Urothelium cell line (cell line): ENCODE data around the gene CDH23.

Experiments
- DNase-seq: peaks from one replicate; pipeline ENCODE4 v3.0.0; 2011; ENCODE audit warnings: low spot score, mixed read lengths
- FAIRE-seq: peaks from 2 replicates; lab custom pipeline; 2011; peaks lifted over from hg19 to GRCh38; lab: Jason Lieb, UNC

The CDH23 gene

DNA sequence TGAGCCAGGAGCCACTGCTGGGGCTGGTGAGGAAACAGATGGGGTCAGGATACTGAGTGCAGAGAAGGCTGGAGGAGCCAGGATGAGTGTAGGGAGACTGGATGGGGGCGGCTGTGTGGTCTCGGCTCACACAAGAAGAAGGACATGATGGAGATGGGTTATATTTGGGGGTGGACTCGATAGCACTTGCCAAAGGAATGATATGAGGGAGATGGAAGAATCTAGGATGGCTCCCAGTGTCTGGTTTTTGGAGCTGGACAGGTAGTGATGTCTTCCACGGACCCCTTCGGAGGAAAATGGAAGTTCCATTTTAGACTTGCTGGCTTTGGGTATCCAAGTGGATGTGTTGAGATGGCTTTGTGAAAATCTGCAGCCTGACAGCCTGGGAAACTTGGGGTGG lies 83.9 kb downstream of the CDH23 start:
- FAIRE-seq (no peak), DNase-seq (no peak)

DNA sequence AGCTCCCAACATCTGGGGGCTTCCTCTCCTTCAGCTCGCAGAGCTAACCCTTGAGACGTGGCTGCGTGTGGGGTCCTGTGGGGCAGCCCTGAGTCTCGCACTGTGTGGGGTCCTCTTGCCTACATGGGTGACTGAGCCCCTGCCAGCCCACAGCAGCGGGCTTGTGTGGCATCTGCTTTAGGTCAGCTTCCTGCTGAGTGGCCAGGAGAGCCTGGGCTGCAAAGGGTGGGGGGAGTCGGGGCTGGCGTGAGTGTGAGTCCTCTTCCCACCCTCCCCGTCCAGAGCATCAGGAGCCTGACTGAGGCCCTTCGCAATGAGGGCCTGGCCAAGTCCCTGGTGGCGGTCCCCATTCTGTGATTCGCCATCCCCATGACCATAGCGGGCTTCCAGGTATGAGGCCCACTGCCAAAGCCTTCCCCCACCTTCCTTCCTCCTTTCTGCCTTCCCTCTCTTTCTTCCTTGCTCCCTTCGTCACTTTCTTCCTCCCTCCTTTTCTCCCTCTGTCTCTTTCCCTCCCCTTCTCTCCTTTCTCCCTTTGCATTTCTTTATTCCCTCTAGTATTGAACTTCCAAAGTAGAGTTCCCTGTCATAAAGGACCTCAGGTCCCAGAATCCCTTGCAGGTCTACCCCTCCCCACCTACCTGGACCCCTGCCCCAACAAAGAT lies 85.2 kb downstream of the CDH23 start:
- no peak for DNase-seq
- no peak for FAIRE-seq

DNA sequence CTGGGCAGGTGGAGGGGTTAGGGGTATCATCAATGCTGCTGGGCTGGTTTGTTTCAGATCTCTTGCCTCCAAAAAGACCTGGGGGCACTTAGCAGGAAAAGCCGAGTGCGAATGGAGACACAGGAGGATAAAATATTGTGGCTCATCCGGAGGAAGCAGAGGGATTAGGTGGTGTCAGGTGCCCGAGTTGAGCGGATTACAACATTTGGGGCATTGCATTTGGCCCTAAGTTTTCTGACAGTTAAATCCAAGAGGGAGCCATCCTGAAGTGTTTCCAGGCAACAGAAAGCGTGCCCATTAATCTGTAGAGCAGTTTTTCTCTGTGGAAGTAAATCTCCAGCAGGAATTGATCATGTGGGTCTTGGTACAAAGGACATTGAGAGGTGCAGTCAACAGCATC lies 85.9 kb downstream of the CDH23 start:
- FAIRE-seq: no peak
- DNase-seq: no peak

DNA sequence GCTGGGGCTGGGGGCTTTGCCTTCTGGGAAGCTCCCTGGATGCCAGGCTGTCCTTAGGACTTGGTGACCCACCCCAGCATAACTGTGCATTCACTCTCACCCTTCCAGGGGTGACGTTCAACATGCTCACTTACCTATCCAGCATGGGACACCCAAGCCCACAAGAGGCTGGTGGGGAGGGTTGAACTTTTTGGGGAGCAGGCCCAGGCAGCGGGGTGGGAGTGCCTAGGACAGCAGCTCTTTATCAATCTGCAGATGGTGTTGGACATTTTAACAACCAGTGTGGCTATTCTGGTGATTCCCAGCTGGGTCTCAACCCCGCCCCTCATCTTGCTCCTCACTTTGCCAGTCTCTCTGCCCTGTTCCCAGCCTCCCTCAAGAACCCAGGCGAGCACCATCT lies 86.4 kb downstream of the CDH23 start:
- DNase-seq (no peak), FAIRE-seq (no peak)

DNA sequence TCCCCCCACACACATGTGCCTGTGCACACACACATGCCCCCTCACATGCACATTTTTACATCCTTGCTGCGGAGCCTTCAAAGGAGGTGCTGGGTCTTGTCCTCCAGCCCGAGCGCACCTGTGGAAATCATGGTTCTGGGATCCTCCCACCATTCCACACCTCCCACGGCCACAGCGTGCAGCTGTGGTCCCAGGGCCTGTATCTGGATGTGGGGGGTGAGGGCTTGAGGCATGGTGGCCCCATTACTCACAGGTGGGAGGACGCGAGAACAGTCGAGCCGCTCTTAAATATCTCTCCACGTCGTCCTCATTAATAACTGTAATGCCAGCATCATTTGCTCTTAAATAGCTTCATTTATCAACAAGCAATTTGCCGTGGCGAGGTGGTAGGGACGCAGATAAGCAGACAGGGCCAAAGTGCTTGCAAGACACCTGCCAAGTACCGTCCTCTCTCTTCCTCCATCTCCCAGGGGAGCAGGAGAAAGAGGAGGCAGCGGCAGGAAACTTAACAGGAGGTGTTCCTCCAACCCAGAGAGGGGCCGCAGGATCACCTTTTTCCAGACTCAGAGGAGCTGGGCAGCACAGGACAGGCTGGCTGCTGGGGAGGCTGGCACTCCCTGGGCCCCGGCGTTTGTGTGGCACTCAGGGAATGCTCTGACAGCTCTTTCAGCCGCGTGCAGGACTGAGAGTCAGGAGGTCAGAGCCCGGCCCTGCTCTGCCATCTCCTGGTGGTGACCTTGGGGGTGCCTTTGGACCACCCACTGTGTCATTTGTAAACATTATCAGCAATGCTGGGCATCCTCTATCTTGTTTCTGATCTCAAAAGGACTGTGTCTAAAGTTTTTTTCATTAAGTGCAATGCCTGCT lies 87.4 kb downstream of the CDH23 start:
- DNase-seq (no peak), FAIRE-seq (no peak)

DNA sequence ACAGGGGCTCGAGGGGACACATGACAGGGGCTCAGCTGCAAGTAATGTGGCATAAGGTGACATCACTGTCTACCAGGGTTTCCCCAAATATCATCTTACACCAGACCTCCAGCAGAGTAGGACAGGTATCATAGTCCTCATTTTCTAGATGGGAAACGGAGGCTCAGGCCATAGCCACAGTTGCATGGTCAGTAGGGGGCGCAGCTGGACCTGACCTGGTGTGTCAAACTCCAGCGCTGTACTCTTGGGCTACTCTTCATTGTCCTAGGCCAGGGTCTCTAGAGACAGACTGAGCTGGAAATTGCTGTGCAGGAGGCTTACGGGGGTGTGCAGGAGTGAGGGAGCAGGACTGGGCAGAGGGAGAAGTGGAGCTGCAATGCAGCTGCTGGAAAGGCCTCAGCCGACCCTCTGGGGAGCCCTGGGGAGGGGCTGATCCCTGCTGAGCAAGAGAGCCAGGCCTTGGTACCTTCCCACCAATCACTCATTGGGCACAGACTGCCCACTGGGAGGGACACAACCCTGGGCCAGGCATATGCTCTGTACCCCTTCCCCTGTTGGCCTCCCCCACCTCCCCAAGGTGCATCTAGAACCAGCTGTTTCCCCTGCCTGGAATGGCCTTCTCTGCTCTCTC lies 89.9 kb downstream of the CDH23 start:
- no peak for FAIRE-seq
- no peak for DNase-seq

DNA sequence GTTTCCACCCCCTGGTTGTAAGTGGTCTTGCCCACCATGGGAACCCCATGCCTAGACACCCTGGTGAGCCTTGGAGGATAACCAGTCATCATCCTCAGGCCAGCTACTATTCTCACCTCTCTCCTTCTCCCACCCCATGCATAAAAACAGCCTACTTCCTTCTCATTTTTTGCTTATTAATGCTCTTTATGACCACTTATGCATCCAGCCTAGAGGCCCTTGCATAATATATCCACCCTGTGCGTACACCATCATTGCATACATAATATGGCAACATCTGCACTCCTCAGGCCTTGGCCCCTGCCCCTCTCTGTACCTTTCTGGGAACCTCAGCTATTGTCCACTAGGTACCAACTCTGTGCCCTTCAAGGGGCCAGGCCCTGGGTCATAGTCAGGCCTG lies 91.0 kb downstream of the CDH23 start:
- FAIRE-seq: no peak
- DNase-seq: no peak

DNA sequence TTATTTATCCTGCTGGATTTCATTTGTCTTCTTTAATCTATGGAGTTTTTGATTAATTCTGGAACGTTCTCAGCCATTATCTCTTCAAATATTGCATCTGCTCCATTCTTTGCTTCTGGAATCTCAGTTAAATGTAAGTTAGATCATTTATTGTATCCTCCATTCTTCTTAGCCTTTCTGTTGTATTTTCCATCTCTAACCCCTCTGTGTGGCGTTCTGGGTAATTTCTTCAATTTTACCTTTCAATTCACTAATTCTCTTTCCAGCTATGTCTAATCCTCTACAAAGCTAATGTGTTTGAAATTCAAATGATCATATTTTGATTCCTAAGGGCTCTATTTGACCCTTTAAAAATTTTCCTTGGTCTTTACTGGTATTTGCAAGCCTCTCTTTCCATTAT lies 92.4 kb downstream of the CDH23 start:
- FAIRE-seq (no peak), DNase-seq (no peak)

DNA sequence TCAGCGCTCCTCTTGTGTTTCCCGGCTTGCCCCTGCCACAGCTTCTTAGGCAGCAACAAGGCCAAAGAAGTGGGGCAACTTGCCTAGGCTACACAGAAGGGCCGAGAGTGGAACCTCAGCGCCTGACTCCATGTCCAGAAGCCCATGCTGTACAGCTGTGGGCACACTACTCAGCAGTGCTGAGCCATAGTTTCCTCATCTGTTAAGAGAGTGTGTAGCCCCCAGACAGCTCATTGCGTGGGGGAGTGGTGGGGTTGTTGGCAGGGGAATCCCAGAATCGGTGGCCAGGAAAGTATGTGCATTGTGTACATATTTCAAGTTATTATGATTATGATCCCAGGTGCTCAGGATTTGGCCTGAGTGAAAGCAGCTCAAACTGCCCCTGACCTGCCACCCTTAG lies 96.2 kb downstream of the CDH23 start:
- DNase-seq: no peak
- no peak for FAIRE-seq

DNA sequence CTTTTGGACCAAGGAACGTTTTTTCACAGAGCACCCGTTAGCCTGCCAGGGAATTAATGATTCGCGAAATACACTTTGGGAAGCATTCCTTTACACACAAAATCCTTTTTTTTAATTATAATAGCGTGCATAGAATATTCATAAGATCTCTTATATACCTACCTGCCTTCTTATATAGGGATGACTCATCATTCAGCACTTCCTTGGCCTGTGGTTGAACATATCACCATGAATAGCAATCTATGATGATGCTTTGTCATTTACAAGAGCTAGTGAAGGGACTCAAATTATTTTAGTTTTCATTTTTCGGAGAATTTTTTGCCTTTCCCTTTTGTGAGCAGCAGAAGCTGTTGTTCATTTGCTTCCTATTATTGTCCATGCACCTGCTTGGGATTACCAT lies 97.0 kb downstream of the CDH23 start:
- DNase-seq (no peak), FAIRE-seq (no peak)

DNA sequence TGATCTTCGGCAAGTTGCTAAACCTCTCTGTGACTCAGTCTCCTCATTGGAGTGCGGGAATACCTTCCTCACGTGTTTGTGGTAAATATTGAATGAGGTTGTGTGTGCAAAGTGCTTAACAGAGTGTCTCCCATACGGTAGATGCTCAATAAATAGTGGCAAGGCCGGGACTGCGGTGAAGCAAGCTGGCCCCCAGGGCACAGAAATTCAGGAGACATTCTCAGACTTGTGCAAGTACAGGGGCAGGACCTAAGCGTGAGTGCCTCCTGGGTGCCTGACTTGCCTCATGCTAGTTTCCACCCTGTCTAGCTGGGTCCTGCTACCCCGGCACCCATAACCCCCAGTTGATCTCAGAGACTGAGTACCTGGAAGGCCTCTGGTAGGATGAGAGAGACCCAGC lies 97.8 kb downstream of the CDH23 start:
- FAIRE-seq (peak; percentile 81), DNase-seq (no peak)

DNA sequence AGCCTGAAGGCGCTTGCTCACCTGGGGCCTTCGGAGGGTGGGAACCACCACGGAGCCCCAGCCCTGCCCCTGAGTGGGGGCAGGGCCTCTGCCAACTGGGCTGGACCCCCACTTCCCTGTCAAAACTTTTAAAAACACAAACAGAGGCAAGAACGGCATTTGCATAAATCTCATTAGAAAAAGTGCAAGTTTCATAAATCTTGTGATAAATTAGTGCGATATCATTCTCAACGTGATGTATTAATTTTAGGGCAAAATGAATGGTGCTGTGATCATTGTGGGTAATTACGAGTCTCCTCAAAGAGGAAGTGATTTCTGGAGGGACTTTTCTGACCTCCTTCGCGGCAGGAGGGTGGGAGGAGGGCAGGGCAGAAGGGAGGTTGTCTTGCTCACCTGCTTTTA lies 98.3 kb downstream of the CDH23 start:
- FAIRE-seq (no peak), DNase-seq (no peak)

DNA sequence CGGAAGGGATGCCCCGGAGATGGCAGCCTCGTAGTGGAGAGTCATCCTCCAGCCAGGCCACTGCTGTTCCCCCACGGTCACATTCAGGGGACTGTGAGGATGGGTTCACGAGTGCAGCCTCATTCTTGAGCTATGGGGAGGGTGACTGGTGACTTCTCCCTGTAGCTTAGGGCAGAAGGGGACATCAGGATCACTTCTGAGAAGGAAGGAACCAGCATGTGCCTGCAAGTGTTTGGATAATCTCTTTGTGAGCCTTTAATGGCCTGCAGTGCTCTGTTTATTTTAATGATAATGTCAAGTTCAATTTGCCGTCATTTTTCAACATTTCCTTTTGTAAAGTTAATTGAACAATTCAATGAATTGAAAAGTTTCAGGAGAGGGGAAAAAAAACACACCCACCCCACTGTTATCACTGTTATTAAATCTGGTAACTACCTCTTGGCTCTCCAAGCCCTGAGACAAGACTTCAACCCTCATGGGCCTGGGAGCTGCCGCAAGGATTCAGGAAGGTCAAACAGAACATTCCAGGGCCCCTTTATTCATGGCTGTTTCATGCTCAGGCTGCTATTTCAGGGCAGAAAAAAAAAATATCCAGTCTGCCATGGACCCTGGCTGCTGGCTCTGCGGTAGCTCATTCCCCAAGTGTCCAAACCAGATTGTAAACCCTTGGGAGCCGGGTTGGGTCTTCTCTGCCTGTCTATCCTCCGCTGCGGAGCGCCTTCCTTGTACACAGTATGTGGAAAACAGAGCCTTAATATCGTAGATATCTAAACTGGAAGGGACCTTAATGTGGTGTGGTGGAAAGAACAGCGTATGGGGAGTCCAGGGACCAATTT lies 100.4 kb downstream of the CDH23 start:
- DNase-seq (no peak), FAIRE-seq (no peak)

DNA sequence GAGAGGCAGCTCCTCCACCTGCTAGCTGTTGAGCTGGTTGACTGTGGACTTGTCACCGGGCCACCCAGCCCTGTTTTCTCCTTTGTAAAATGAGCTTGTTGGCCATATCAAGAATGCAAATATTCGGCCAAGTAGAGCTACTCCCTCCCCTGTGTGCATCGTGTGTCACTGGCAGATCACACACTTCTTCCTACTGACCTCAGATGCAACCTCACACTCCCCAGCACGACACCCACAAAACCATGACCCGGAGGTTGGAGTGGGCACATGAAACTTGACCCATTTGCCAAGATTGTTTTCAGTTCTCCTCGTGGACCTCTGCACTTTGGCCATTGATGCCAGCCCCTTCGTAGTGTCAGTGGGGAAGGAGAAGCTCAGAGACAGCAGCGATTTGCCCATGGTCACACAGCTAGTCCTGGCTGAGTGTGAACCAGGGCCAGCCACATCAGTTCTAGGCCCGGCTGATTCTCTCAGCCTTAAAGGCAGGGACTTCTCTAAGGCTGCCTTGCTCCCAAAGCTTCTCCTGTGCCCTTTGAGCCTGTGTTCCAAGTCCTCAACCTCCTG lies 101.1 kb downstream of the CDH23 start:
- FAIRE-seq: no peak
- no peak for DNase-seq

DNA sequence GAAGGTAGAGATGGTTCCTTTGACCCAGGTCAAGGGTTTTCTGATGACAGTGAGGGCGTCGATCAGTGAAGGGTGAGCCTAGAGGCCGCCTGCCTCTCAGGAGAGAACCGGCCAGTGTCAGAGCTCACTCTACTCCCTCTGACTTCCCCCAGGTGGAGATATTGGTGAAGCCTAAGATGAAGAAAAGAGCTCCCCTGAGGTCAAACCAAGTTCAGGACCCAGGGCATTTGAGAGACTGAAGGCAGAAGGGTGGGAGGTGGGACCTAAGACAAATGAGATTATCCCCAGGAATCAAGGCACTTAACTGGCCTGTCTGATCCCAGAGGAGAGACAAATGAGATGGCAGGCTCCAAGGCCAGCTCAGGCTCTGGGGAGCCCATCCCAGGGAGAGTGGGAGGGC lies 104.7 kb downstream of the CDH23 start:
- no peak for FAIRE-seq
- DNase-seq: no peak

DNA sequence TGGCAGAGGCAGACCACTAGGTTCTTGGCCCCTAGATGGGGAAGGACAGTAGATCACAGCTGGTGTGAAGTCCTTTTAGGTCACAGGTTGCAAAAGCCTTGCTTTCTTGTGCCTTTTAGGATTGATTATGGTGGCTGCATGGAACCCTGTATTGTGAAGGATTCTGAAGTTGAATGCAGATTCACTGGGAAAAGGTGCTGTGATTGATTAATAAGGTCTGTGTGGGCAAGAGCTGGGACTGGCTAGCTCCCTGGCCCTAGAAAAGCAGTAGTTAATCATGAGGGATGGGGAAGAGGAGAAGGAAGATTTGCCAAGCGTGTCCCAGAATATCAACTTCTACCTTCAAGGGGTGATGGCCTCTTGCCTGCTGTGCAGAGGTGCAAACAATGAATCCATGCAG lies 105.5 kb downstream of the CDH23 start:
- FAIRE-seq (no peak), DNase-seq (no peak)

DNA sequence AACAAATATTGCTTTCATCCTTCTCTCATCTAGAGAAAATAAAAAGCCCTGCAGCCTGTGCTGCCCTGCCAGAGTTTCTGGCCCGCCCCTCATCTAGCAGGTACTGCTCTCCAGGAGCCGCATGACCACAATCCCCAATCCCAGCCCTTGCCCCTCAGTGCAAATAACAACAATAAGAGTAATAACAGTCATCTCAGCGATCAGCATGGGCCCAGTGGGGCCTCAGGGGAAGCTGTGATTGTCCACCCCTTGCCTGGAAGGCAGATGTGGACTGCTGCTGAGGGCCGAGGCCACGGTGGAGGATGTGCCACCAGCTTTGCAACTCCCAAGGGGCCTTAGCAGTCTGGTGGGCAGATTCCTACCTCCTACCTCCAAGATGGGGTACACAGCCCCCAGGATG lies 106.1 kb downstream of the CDH23 start:
- no peak for DNase-seq
- no peak for FAIRE-seq

DNA sequence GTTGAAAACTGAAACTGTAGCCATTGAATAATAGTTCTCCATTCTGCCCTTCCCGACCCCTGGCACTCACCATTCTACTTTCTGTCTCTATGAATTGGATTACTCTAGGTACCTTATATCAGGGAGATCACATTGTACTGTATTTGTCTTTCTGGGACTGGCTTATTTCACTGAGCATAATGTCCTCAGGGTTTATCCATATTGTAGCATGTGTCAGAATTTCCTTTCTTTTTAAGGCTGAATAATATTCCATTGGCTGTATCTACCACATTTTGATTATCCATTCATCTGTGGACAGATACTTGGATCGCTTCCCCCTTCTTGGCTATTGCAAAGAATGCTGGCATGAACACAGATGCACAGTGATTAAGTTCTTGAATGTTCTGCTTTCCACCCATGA lies 107.4 kb downstream of the CDH23 start:
- FAIRE-seq: no peak
- DNase-seq: no peak

DNA sequence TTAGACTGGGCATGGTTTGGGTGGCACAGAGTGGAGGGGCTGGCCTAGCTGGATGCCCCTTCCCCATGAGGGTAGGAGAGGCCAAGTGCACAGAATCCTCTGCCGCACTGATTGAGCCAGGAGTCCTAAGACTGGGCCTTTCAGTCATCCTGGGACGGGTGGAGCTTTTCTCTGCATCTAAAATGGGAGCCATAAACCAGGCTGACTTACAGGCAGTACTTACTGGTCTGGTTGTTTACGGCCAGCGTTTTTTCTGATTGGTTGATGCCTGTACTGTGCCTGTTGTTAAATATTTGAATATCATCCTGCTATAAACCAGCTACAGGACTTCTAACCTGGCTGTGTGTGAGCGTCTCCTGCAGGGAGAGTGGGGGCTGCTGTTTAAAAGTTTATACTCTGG lies 107.8 kb downstream of the CDH23 start:
- DNase-seq (no peak), FAIRE-seq (no peak)

DNA sequence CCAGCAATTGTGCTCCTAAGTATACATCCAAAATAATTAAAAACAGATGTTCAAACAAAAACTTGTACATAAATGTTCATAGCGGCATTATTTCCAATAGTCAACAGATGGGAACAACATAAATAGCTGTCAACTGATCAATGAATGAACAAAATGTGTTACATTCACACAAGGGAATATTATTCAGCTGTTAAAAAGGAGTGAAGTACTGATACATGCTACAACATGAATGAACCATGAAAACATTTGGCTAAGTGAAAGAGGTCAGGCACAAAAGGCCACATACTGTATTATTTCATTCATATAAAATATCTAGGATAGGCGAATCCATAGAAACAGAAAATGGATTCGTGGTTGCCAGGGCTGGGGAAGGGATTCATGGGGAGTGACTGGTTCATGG lies 109.1 kb downstream of the CDH23 start:
- FAIRE-seq (no peak), DNase-seq (no peak)

DNA sequence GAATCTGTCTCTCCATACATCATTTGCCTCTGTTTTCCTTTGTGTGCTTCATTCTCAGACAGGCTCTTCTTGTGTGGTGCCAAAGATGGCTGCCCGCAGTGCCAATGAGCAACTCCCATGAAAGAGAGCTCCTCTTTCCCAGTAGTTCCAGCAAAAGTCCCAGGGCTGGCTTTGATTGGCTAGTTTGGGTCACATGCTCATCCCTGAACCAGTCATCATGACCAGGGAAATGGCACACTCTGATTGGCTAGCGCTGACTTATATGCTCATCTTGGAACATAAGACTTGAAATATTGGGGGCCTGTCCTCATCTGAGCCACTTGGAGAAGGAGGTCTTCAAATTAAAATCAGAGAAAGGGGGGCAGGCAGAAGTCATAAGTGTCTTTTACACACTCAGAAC lies 112.7 kb downstream of the CDH23 start:
- DNase-seq (no peak), FAIRE-seq (no peak)
